GM21390 (cell line): ENCODE results near the gene PIGK.

ENCODE experiments used
- ATAC-seq: cut with Tn5 transposase; IDR thresholded peaks from one replicate; pipeline ENCODE4 v1.9.1; 2021; ENCODE audit not compliant: unreplicated experiment

Gene PIGK

GRCh38 chr1:77100875-77101274, 118.4 kb downstream of the PIGK start:
- ATAC-seq = no peak

- ATAC-seq = no peak
These were observed 122.6 kb downstream of the PIGK start for GRCh38 chr1:77096496-77097255.

- ATAC-seq = no peak
These were observed 124.0 kb downstream of the PIGK start for GRCh38 chr1:77095236-77095635.

GRCh38 chr1:77089756-77090155, 129.5 kb downstream of the PIGK start:
- no peak for ATAC-seq

GRCh38 chr1:77085109-77085508, 134.1 kb downstream of the PIGK start:
- ATAC-seq = no peak

- no peak for ATAC-seq
These were observed 134.8 kb downstream of the PIGK start for GRCh38 chr1:77084457-77084856.

GRCh38 chr1:77081834-77082233, 137.4 kb downstream of the PIGK start:
- no peak for ATAC-seq

- no peak for ATAC-seq
These were observed 142.5 kb downstream of the PIGK start for GRCh38 chr1:77076759-77077158.

GRCh38 chr1:77068013-77068412, 151.2 kb downstream of the PIGK start:
- no peak for ATAC-seq

GRCh38 chr1:77065693-77066342, 153.4 kb downstream of the PIGK start:
- ATAC-seq = no peak

GRCh38 chr1:77064246-77064645, 155.0 kb downstream of the PIGK start:
- ATAC-seq = no peak

GRCh38 chr1:77063118-77063517, 156.1 kb downstream of the PIGK start:
- no peak for ATAC-seq

GRCh38 chr1:77061162-77061561, 158.1 kb downstream of the PIGK start:
- ATAC-seq = no peak

- no peak for ATAC-seq
These were observed 159.2 kb downstream of the PIGK start for GRCh38 chr1:77060000-77060399.

- no peak for ATAC-seq
These were observed 161.1 kb downstream of the PIGK start for GRCh38 chr1:77057994-77058585.

- no peak for ATAC-seq
These were observed 162.7 kb downstream of the PIGK start for GRCh38 chr1:77056525-77056924.

- ATAC-seq = no peak
These were observed 167.8 kb downstream of the PIGK start for GRCh38 chr1:77051425-77051824.

- ATAC-seq = no peak
These were observed 170.6 kb downstream of the PIGK start for GRCh38 chr1:77048615-77049005.

- ATAC-seq = no peak
These were observed 171.1 kb downstream of the PIGK start for GRCh38 chr1:77047978-77048614.

- no peak for ATAC-seq
These were observed 171.7 kb downstream of the PIGK start for GRCh38 chr1:77047575-77047974.

GRCh38 chr1:77044133-77044849, 174.9 kb downstream of the PIGK start:
- no peak for ATAC-seq
